Calu3 (cell line): ENCODE results near the gene SHH. TPM values are rescaled to one million over a fixed set of nuclear protein-coding genes. Genes with fewer than 3 reads are reported as not detected.

Experiments used
- BruUV-seq: library from RNA; stranded (reverse); fragments of 400-500 nt; replicated peaks from 2 replicates; lab custom pipeline; 2021; lab: Mats Ljungman, UMichigan
- CTCF ChIA-PET: fragments of 300-600 bp; sonication (Branson Sonifier 250); formaldehyde crosslinking; loops from one replicate; lab custom pipeline; 2022; ENCODE audit warnings: antibody characterized with exemption; lab: Charles Lee
- DNase-seq: peaks from one replicate; pipeline ENCODE4 v3.0.0; 2022
- H3K27ac Mint-ChIP-seq: one replicate; pipeline ENCODE4 v1.8.0; 2022; ENCODE audit warnings: mixed read lengths; ENCODE audit not compliant: unreplicated experiment
- H3K27me3 Mint-ChIP-seq: one replicate; pipeline ENCODE4 v1.8.0; 2022; ENCODE audit warnings: mixed read lengths; ENCODE audit not compliant: unreplicated experiment
- H3K36me3 Mint-ChIP-seq: one replicate; pipeline ENCODE4 v1.8.0; 2022; ENCODE audit warnings: mild to moderate bottlenecking, moderate library complexity, mixed read lengths; ENCODE audit not compliant: insufficient read depth, unreplicated experiment
- H3K4me1 Mint-ChIP-seq: one replicate; pipeline ENCODE4 v1.8.0; 2022; ENCODE audit warnings: mild to moderate bottlenecking, low read depth, mixed read lengths; ENCODE audit not compliant: unreplicated experiment
- H3K4me3 Mint-ChIP-seq: one replicate; pipeline ENCODE4 v1.8.0; 2022; ENCODE audit warnings: mild to moderate bottlenecking, low read depth, moderate library complexity, mixed read lengths; ENCODE audit not compliant: unreplicated experiment
- H3K9me3 Mint-ChIP-seq: one replicate; pipeline ENCODE4 v1.8.0; 2022; ENCODE audit warnings: low read depth, mixed read lengths; ENCODE audit not compliant: unreplicated experiment
- intact Hi-C: fragments of 100-400 bp; cut with micrococcal nuclease; formaldehyde crosslinking; loops from one replicate; pipeline ENCODE4 v1.10.0; 2022; ENCODE audit not compliant: unreplicated experiment
- total RNA-seq: library from RNA; stranded (reverse); gene quantifications from 2 replicates; pipeline ENCODE4 v1.2.3, GENCODE V29; 2022
- TF ChIP-seq, protein P1 (sequence below): fragments of 200-600 bp; IDR thresholded peaks from one replicate; pipeline ENCODE4 v1.8.0; 2022; ENCODE audit warnings: antibody characterized with exemption; ENCODE audit not compliant: unreplicated experiment

The SHH gene
- total RNA-seq, 1 experiment from 2014 or later: 1.1 TPM

DNA sequence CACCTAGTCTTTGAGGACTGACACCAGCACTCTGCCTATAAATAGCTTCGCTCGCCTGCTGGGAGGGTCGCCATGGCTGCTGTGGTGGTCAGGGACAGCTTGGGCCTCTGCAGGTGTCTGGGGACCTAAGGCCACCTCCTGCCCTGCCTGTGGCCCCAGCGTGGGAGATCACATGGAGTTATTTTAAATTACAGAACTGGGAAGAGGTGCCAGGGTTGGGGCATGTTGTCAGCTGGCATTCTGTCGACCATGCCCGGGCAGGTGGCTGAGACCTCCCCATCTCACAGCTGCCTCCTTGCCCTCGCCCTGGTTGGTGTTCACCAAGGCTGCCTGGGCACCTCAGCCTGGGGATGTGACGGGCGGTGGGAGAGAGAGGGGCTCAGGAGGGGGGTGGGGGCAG is 18.1 kb downstream of the SHH start:
- DNase-seq: no peak
- TF ChIP-seq, protein P1, sequence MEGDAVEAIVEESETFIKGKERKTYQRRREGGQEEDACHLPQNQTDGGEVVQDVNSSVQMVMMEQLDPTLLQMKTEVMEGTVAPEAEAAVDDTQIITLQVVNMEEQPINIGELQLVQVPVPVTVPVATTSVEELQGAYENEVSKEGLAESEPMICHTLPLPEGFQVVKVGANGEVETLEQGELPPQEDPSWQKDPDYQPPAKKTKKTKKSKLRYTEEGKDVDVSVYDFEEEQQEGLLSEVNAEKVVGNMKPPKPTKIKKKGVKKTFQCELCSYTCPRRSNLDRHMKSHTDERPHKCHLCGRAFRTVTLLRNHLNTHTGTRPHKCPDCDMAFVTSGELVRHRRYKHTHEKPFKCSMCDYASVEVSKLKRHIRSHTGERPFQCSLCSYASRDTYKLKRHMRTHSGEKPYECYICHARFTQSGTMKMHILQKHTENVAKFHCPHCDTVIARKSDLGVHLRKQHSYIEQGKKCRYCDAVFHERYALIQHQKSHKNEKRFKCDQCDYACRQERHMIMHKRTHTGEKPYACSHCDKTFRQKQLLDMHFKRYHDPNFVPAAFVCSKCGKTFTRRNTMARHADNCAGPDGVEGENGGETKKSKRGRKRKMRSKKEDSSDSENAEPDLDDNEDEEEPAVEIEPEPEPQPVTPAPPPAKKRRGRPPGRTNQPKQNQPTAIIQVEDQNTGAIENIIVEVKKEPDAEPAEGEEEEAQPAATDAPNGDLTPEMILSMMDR: no peak
- Mint-ChIP-seq H3K4me1 (no peaks in the 10 kb centered on the region), H3K4me3 (no peak overlapping the region), H3K36me3 (peaks cover 2% of the 10 kb centered on the region), H3K27ac (no peak overlapping the region), H3K9me3 (no peaks in the 10 kb centered on the region), H3K27me3 (no peaks in the 10 kb centered on the region)
- no TSS peak for BruUV-seq
- CTCF ChIA-PET: interaction anchor here (0.6 kb wide), 1 partner anchor 69 kb away, joined by 8 read pairs; no protein-coding TSS in a partner anchor
- intact Hi-C loops: loop anchor here (10.0 kb wide), 1 partner anchor 591 kb away; no protein-coding TSS in a partner anchor

DNA sequence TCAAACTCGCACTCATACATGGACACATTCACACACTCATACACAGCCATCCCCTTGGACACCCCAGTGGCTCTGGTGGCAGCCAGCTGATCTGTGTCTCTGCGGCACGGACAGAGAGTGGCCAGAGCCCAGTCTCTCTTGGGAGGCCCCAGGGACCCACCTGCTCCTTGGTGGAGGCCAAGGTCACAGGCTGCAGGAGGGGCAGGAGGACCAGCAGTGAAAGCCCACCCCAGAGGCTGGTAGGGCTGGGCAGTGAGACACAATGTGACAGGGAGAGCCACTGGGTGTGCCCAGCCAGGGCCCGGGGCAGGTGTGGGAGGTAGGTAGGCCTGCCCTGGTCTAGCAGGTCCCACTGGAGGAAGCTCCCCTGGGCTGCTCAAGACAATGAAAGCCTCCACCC is 18.5 kb downstream of the SHH start:
- CTCF ChIA-PET: interaction anchor here (0.6 kb wide), 1 partner anchor 70 kb away, joined by 8 read pairs; no protein-coding TSS in a partner anchor
- Mint-ChIP-seq H3K27me3 (no peaks in the 10 kb centered on the region), H3K9me3 (no peaks in the 10 kb centered on the region), H3K36me3 (peaks cover 5% of the 10 kb centered on the region), H3K4me3 (no peak overlapping the region), H3K27ac (no peak overlapping the region), H3K4me1 (no peaks in the 10 kb centered on the region)
- no TSS peak for BruUV-seq
- TF ChIP-seq, protein P1: no peak
- no peak for DNase-seq
- intact Hi-C loops: loop anchor here (10.0 kb wide), 1 partner anchor 591 kb away; no protein-coding TSS in a partner anchor

DNA sequence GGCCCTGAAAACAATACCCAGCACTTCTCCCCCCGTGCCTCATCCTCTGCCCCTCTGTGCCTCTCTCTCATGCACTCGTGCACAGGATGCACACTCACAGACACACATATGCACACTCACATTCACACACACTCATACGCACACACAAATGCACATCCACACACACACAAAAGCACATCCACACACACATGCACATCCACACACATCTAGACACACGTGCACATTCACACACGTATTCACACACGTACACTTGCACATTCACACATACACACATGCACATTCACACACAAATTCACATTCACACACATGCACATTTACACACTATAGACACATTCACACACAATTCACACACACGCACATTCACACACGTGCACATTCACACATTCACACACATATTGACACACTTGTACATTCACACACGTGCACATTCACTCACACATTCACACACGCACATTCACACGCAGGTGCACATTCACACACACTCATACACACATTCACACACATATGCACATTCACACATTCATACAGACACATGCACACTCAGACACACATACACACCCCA is 19.2 kb downstream of the SHH start:
- intact Hi-C loops: loop anchor here (10.0 kb wide), 1 partner anchor 592 kb away; no protein-coding TSS in a partner anchor
- Mint-ChIP-seq H3K36me3 (peaks cover 5% of the 10 kb centered on the region), H3K27me3 (peaks cover 2% of the 10 kb centered on the region), H3K9me3 (no peaks in the 10 kb centered on the region), H3K4me1 (no peaks in the 10 kb centered on the region), H3K27ac (no peak overlapping the region), H3K4me3 (no peak overlapping the region)
- TF ChIP-seq, protein P1: no peak
- no TSS peak for BruUV-seq
- no peak for DNase-seq
- CTCF ChIA-PET: no interaction called here

DNA sequence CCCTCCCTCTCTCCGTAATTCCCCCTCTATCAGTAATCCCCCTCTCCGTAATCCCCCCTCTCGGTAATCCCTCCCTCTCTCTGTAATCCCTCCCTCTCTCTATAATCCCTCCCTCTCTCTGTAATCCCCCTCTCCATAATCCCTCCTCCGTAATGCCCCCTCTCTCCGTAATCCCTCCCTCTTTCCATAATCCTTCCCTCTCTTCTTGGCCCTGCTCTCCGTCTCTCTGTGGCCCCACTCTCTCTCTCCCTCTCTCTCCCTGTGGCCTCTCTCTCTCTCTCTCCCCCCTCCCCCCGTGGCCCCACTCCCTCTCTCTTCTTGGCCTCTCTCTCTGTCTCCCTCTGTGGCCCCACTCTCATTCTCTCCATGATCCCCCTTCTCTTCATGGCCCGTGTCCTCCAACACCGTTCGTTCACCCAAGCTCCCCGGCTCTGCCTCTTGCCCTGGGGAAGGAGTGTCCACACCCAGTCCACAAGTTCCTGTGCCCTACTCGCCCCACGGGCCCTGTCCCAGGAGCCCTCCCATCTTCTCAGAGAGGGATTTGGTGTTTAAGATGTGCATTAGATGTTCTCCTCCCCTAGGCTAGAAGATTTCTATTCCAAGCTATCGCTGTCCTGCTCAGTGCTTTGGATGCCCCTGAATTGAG is 19.8 kb downstream of the SHH start:
- intact Hi-C loops: loop anchor here (10.0 kb wide), 1 partner anchor 592 kb away; no protein-coding TSS in a partner anchor
- Mint-ChIP-seq H3K4me3 (no peak overlapping the region), H3K36me3 (peaks cover 11% of the 10 kb centered on the region), H3K4me1 (no peaks in the 10 kb centered on the region), H3K9me3 (no peaks in the 10 kb centered on the region), H3K27ac (no peak overlapping the region), H3K27me3 (peaks cover 9% of the 10 kb centered on the region)
- CTCF ChIA-PET: no interaction called here
- DNase-seq: no peak
- BruUV-seq: no TSS peak
- TF ChIP-seq, protein P1: no peak
